ENCODE results near the gene FTCD. TPM values are rescaled to one million over a fixed set of nuclear protein-coding genes. Genes with fewer than 3 reads are reported as not detected.
"Not testable (repeated sequence)": the region's sequence is repeated elsewhere in the genome, so short reads cannot be mapped to it uniquely, and the experiment has no call there.

The FTCD gene, protein sequence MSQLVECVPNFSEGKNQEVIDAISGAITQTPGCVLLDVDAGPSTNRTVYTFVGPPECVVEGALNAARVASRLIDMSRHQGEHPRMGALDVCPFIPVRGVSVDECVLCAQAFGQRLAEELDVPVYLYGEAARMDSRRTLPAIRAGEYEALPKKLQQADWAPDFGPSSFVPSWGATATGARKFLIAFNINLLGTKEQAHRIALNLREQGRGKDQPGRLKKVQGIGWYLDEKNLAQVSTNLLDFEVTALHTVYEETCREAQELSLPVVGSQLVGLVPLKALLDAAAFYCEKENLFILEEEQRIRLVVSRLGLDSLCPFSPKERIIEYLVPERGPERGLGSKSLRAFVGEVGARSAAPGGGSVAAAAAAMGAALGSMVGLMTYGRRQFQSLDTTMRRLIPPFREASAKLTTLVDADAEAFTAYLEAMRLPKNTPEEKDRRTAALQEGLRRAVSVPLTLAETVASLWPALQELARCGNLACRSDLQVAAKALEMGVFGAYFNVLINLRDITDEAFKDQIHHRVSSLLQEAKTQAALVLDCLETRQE
- 0.54 TPM for total RNA-seq

- no peak for DNase-seq (ENCODE audit: low read depth in 2 of 3, low spot score in 2 of 3)
These were observed at the start of gene FTCD for GRCh38 chr21:46155514-46156377. Gene FTCD, minus strand, starts transcription at chr21:46155579. Its CDS starts 56 bp downstream, at chr21:46155523.

DNA sequence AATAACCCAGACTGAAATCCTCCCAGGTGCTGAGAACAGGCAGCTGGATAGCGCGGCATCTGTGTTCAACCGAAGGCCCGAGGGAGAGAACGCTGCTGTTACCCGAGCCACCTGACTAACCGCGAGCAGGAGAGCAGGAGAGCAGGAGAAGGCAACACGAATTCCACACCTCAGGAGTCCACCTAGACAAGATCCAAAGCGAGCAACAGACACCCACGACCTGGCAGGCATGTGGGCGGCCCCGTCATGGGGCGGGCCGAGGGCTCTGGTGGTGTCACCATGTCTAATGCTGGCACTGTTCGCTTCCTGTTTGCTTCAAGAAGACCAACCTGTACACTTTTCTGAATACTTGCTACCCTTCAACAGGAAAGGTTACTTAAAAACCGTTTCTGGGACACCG lies 49.8 kb upstream of the FTCD start:
- DNase-seq (ENCODE audit: low read depth in 2 of 3, low spot score in 2 of 3): no peak

GRCh38 chr21:46203203-46203600 lies 47.8 kb upstream of the FTCD start:
- DNase-seq (ENCODE audit: low read depth in 2 of 3, low spot score in 2 of 3): no peak

DNA sequence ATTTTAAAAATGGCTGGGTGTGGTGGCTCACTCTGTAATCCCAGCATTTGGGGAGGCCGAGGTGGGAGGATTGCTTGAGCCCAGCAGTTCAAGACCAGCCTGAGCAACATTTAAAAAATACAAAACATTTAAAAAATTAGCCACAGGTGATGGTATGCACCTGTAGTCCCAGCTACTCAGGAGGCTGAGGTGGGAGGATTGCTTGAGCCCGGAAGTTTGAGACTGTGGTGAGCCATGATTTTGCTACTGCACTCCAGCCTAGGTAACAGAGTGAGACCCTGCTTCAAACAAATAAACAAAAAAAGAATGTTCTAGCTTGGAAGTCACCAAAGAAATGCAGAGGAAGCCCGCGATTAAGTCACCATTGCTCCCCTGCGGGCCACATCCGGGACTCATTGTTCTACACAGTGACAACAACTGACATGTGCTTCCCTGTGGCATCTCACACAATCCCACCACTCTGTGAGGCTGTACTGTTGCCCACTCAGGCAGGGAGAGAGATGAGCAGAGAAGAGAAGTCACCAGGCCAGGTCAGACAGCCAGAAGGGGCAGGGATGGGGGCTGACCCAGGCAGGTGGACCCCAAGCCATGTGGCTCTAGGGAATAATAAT lies 47.3 kb upstream of the FTCD start:
- DNase-seq (ENCODE audit: low read depth in 2 of 3, low spot score in 2 of 3): no peak

DNA sequence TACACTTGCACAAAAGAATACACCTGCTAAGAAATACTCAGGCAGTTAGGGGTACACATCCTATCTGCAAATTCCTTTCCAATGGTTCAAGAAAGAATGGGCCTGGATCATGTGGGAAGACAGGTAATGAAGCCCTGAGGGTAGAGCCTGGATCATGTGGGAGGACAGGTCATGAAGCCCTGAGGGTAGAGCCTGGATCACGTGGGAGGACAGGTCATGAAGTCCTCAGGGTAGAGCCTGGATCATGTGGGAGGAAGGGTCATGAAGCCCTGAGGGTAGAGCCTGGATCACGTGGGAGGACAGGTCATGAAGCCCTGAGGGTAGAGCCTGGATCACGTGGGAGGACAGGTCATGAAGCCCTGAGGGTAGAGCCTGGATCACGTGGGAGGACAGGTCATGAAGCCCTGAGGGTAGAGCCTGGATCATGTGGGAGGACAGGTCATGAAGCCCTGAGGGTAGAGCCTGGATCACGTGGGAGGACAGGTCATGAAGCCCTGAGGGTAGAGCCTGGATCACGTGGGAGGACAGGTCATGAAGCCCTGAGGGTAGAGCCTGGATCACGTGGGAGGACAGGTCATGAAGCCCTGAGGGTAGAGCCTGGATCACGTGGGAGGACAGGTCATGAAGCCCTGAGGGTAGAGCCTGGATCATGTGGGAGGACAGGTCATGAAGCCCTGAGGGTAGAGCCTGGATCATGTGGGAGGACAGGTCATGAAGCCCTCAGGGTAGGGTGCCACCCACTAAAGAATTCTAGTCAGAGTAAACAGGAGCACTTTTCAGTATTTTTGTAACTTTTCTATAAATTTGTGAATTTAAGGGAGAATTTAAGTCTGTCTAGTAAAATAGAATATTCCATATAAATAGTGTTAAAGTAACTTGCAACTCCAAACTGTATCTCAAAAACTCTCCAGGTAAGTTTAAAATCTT lies 45.8 kb upstream of the FTCD start:
- DNase-seq (ENCODE audit: low read depth in 2 of 3, low spot score in 2 of 3): not testable (repeated sequence)

- no peak for DNase-seq (ENCODE audit: low read depth in 2 of 3, low spot score in 2 of 3)
These were observed 44.3 kb upstream of the FTCD start for GRCh38 chr21:46199436-46200373.

- DNase-seq (ENCODE audit: low read depth in 2 of 3, low spot score in 2 of 3): no peak
These were observed 41.4 kb upstream of the FTCD start for GRCh38 chr21:46196733-46197132.

DNA sequence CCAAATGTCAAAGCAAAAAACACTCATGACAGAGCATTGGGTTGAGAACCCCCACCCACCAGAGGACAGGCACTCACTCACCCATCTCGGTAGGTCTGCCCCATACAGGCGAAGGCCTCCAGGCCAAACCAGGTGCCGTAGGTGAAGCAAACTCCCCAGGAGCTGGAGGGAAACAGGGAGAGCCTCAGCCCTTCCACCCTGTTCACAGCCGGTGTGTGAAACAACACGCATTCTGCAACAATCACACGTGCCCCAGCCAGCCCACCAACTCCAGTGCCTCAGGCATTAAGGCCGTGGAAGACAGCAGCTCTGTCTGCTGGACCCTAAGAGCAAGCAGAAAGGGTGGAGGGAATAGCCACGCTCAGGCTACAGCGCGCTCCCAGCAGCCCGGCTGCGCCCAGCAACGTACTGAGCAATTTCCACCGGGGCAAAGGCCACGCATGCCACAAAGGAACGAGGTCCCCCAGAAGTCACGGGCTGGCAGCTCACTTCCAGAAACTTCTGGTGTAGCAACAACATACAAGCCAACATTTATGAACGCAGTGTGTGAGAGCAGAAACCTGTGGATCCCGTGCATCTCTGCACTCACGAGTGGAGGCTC lies 40.3 kb upstream of the FTCD start:
- DNase-seq (ENCODE audit: low read depth in 2 of 3, low spot score in 2 of 3): no peak

GRCh38 chr21:46194374-46195334 lies 39.3 kb upstream of the FTCD start:
- no peak for DNase-seq (ENCODE audit: low read depth in 2 of 3, low spot score in 2 of 3)

GRCh38 chr21:46193829-46194373 lies 38.5 kb upstream of the FTCD start:
- DNase-seq (ENCODE audit: low read depth in 2 of 3, low spot score in 2 of 3): no peak

- no peak for DNase-seq (ENCODE audit: low read depth in 2 of 3, low spot score in 2 of 3)
These were observed 36.6 kb upstream of the FTCD start for GRCh38 chr21:46191686-46192575.

DNA sequence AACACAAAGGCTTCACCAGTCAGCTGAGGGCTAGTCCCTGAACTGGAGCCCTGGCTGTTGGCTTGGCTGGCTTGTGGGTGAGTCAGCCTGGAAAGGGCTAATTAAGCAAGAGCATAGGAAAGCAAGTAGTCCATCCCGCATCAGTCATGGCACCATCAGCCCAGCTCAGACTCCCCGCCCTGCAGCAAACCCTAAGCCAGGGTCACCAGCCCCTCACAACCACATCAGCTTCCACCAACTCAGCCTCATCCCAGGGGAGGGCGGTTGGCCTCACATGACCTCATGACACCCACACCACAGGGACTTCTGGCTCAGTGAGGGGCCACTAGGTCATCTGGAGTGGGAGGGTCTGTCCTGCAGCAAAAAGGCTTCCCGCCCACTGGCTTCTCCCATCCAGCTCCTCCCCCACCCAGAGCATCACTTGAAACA lies 35.9 kb upstream of the FTCD start:
- DNase-seq (ENCODE audit: low read depth in 2 of 3, low spot score in 2 of 3): no peak

- no peak for DNase-seq (ENCODE audit: low read depth in 2 of 3, low spot score in 2 of 3)
These were observed 35.2 kb upstream of the FTCD start for GRCh38 chr21:46190491-46191131.

- no peak for DNase-seq (ENCODE audit: low read depth in 2 of 3, low spot score in 2 of 3)
These were observed 34.6 kb upstream of the FTCD start for GRCh38 chr21:46189959-46190490.

All from hematopoietic multipotent progenitor cell (in vitro differentiated cells).